Activated effector memory CD4-positive, alpha-beta T cell treated with anti-CD3 and anti-CD28 coated beads, Interleukin-2, amount 50 U/mL, for 16 hours (primary cell): ENCODE data around the gene PTPN9.
"Not testable (repeated sequence)": the region's sequence is repeated elsewhere in the genome, so short reads cannot be mapped to it uniquely, and the experiment has no call there.

Experiments used
- DNase-seq: peaks from one replicate; pipeline ENCODE4 v3.0.0-alpha.2; 2020

PTPN9 gene

GRCh38 chr15:75530169-75530568, 48.9 kb downstream of the PTPN9 start:
- no peak for DNase-seq

GRCh38 chr15:75525756-75526155, 53.4 kb downstream of the PTPN9 start:
- not testable (repeated sequence) for DNase-seq

- no peak for DNase-seq
These were observed 56.1 kb downstream of the PTPN9 start for GRCh38 chr15:75523011-75523410.

GRCh38 chr15:75517233-75517632, 61.9 kb downstream of the PTPN9 start:
- DNase-seq = no peak

GRCh38 chr15:75508840-75509532, 70.1 kb downstream of the PTPN9 start:
- no peak for DNase-seq

- DNase-seq = no peak
These were observed 76.8 kb downstream of the PTPN9 start for GRCh38 chr15:75502360-75502759.

- no peak for DNase-seq
These were observed 85.4 kb downstream of the PTPN9 start for GRCh38 chr15:75493732-75494131.

GRCh38 chr15:75483961-75484360, 95.2 kb downstream of the PTPN9 start:
- no peak for DNase-seq

- DNase-seq = not testable (repeated sequence)
These were observed 95.6 kb downstream of the PTPN9 start for GRCh38 chr15:75483556-75483955.

- DNase-seq = no peak
These were observed 96.0 kb downstream of the PTPN9 start for GRCh38 chr15:75483106-75483505.

- DNase-seq = peak; percentile 21
These were observed 98.7 kb downstream of the PTPN9 start for GRCh38 chr15:75480463-75480862.

GRCh38 chr15:75479670-75480069, 99.4 kb downstream of the PTPN9 start:
- DNase-seq = no peak

- peak; percentile 21 for DNase-seq
These were observed 102.0 kb downstream of the PTPN9 start for GRCh38 chr15:75477094-75477493.

- DNase-seq = no peak
These were observed 110.1 kb downstream of the PTPN9 start for GRCh38 chr15:75468913-75469598.

- no peak for DNase-seq
These were observed 118.5 kb downstream of the PTPN9 start for GRCh38 chr15:75460646-75461045.

- no peak for DNase-seq
These were observed 119.5 kb downstream of the PTPN9 start for GRCh38 chr15:75459581-75459980.

- DNase-seq = no peak
These were observed 122.4 kb downstream of the PTPN9 start for GRCh38 chr15:75456710-75457109.

GRCh38 chr15:75455982-75456531, 123.1 kb downstream of the PTPN9 start:
- peak; percentile 85 for DNase-seq

GRCh38 chr15:75455424-75455981, 123.6 kb downstream of the PTPN9 start:
- DNase-seq = peak; percentile 96

- DNase-seq = peak; percentile 93
These were observed 124.4 kb downstream of the PTPN9 start for GRCh38 chr15:75454471-75455378.

- peak; percentile 98 for DNase-seq
These were observed 125.2 kb downstream of the PTPN9 start for GRCh38 chr15:75453703-75454470.
